ENCODE measurements around the gene MOV10L1.
A peak's percentile ranks its signal among the peaks of the same experiment; 100 is the strongest.

The MOV10L1 gene

GRCh38 chr22:50205781-50206569, 116.2 kb downstream of the MOV10L1 start:
- no peak for DNase-seq

GRCh38 chr22:50206599-50206998, 116.8 kb downstream of the MOV10L1 start:
- peak; percentile 32 to 33 for DNase-seq

DNA sequence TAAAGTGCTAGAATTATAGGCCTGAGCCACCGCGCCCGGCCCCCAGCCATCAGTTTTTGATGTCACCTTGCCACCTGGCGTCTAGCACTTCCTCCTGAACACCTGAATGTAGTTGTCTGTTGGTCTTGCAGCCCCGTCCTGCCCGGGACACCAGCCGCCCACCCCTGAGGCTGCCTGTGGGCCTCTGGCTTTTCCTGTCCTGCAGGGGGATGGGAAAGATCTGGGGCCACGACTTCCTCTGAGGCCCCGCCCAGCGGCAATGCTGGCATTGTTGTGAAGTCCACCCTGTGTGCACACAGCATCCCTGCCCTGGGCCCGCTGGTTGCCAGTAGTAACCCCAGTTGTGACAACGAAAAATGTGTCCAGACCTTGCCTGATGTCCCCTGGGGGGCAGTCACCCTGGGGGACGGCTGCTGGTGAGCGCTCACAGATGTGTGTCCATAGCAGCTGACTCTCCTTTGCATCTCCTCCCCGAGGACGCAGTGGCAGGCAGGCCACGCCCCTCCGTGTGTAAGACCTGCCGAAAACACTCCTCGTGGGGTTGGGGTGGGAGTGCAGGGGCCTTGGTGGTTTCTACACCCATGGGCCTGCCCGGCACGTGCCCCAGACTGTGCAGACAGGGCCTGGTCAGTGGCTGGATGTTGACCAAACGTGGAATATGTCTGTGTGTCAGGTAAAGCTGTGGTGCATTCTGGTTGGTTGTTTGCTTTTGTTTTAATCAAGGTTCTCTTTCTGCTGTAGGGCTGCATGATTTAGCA, 117.8 kb downstream of the MOV10L1 start:
- DNase-seq, result no peak

DNA sequence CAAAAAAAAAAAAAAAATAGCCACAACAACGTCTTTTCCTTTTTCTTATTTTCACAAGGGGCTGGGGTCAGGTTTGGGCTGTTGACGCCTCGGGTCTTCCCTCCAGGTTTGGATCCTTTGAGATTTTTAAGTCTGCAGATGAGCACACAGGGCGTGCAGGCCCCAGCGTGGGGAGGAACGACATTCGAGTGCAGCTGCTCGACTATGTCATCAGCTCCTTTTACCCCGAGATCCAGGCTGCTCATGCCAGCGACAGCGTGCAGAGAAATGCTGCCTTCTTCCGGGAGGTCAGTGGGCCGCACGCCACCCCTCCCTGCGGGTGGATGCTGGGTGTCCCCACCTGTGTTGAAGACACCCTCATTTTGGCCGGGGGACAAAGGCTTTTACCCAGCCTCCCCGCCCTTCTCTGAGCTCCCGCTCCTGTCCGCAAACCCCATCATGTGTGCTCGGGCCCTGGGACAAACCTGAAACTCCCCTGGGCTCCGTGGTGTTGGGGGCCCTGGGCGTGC, 118.7 kb downstream of the MOV10L1 start:
- DNase-seq, result no peak

DNA sequence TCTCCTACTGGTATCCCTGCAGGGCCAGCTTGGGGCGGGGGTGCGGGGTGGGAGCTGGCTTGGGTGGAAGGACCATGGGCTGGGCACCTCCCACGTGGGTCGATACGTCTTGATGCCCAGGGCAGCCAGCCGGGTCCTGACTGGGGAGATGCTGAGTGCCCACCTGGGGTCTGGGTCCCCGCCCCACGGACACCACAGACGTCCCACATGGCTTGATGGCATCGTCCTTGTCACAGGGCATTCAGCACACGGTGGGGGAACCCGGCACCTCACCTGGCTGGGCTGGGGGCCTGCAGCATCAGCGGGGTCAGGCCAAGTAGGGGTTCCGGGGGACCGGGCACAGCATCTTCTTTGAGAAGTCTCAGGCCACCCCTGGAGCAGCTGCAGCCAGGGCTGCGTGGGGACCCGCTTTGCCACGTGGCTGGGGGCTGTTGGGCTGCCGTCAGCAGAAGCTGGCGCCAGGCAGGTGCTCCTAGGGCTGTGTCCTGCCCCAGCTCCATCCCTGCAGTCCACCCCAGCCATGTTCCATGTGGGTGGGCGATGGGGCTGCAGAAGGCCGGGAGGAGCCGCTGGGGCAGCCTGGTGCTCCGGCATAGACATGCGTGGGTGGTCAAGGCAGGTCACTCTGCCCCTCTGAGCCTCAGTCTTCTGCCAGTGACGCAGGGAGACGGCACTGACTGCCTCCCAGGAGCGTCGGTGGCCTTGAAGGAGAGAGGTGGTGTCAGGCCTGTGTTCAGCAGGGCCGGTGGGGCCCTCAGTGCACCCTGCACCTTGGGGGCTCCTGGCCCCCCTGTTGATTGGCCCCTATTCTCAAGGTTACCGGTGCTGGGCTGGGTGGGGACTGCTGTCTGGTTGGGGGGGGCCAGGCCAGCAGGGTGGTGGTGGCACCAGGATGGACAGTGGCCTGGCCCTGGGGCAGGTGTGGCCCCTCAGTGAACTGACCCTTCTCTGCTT, 119.4 kb downstream of the MOV10L1 start:
- no peak for DNase-seq

GRCh38 chr22:50209893-50210292, 120.1 kb downstream of the MOV10L1 start:
- peak; percentile 30 to 61 for DNase-seq

DNA sequence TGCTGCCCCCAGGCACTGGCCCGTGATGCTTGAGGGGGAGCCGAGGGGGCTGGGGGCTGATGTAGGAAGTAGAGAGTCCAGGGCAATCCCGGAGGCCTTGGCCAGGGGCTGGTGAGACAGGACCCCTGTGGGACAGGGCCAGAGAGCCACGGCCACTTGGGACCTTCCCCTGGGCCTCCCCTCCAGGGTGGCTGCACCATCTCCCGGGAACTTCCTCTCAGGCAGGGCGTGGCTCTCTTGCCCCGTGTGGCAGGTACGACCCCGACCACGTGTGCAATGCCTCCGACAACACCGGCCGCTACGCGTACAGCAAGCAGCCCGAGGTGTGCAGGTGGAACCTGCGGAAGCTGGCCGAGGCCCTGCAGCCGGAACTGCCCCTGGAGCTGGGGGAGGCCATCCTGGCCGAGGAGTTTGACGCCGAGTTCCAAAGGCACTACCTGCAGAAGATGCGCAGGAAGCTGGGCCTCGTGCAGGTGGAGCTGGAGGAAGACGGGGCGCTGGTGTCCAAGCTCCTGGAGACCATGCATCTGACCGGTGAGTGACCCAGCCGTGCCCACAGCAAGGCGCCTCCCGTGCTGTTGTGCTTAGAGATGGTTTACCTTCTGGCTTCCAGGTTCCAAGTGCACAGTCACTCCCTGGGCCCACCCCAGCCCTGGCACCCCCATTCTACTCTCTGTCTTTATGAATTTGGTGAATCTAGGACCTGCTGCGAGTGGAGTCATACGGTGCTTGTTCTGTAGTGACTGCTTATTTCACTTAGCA, 120.8 kb downstream of the MOV10L1 start:
- no peak for DNase-seq

DNA sequence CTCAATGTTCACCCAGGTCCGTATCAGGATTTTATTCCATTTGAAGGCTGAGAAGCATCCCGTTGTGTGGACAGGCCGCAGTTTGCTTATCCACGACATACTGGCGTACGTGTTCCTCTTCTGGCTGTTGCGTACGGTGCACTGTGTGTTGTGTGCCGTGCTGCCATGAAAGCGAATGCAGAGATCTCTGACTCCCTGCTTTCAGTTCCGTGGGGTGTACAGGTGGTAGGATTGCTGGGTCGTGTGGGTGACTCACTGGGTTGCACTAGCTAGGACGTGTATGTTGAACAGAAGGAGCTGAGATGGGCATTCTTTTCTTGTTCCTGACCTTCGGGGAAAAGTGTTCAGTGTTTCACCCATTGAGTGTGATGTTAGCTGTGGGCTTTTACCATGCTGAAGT, 121.3 kb downstream of the MOV10L1 start:
- DNase-seq, result no peak
